Vagina (tissue), 2 donors: ENCODE data around the gene DNM3.

Experiments used
- CTCF ChIP-seq, 3 experiments: fragments of 450-650 bp in 2 of 3; fragments of 200-600 bp in 1 of 3; sonication (generic) in 1 of 3; IDR thresholded peaks; one replicate each; pipeline ENCODE4 v1.5.1; 2017 to 2019; ENCODE audit warnings: antibody characterized with exemption in 3 of 3, mild to moderate bottlenecking in 2 of 3, moderate library complexity in 2 of 3
- POLR2A ChIP-seq, 2 donors: fragments of 450-650 bp; IDR thresholded peaks; one replicate each; pipeline ENCODE4 v1.6.1; 2017; ENCODE audit warnings: antibody characterized with exemption in 2 of 2, mild to moderate bottlenecking in 2 of 2, moderate library complexity in 2 of 2
- POLR2AphosphoS5 ChIP-seq, 2 donors: sonication (generic); formaldehyde crosslinking; IDR thresholded peaks; one replicate each; pipeline ENCODE4 v1.9.0; 2017; ENCODE audit warnings: antibody characterized with exemption in 2 of 2, mild to moderate bottlenecking in 2 of 2, low read depth in 1 of 2; ENCODE audit not compliant: insufficient read depth in 1 of 2

GRCh38 chr1:172255223-172255560 lies 413.9 kb downstream of the DNM3 start:
- TF ChIP-seq CTCF (IDR thresholded peaks at IDR 0.05) (no peak), POLR2AphosphoS5 (IDR thresholded peaks at IDR 0.05; ENCODE audit: insufficient read depth in 1 of 2, low read depth in 1 of 2) (no peak), POLR2A (IDR thresholded peaks at IDR 0.05) (no peak)
